ENCODE data around the gene ANXA10.

DNA sequence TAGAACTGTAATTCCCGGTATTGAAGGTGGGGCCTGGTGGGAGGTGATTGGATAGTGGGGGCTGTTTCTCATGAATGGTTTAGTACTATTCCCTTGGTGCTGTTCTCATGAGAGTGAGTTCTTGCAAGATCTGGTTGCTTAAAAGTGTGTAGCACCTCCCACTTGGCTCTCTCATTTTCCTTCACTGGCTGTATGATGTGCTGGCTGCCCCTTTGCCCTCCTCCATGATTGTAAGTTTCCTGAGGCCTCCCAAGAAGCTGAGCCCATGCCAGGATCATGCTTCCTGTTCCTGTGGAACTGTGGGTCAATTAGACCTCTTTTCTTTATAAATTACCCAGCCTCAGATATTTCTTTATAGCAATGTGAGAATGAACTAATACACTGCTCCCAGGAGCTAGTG is 8.7 kb downstream of the ANXA10 start:
- TF ChIP-seq, protein P1, sequence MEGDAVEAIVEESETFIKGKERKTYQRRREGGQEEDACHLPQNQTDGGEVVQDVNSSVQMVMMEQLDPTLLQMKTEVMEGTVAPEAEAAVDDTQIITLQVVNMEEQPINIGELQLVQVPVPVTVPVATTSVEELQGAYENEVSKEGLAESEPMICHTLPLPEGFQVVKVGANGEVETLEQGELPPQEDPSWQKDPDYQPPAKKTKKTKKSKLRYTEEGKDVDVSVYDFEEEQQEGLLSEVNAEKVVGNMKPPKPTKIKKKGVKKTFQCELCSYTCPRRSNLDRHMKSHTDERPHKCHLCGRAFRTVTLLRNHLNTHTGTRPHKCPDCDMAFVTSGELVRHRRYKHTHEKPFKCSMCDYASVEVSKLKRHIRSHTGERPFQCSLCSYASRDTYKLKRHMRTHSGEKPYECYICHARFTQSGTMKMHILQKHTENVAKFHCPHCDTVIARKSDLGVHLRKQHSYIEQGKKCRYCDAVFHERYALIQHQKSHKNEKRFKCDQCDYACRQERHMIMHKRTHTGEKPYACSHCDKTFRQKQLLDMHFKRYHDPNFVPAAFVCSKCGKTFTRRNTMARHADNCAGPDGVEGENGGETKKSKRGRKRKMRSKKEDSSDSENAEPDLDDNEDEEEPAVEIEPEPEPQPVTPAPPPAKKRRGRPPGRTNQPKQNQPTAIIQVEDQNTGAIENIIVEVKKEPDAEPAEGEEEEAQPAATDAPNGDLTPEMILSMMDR (IDR thresholded peaks at IDR 0.05), result no peak
- TF ChIP-seq, protein P2, sequence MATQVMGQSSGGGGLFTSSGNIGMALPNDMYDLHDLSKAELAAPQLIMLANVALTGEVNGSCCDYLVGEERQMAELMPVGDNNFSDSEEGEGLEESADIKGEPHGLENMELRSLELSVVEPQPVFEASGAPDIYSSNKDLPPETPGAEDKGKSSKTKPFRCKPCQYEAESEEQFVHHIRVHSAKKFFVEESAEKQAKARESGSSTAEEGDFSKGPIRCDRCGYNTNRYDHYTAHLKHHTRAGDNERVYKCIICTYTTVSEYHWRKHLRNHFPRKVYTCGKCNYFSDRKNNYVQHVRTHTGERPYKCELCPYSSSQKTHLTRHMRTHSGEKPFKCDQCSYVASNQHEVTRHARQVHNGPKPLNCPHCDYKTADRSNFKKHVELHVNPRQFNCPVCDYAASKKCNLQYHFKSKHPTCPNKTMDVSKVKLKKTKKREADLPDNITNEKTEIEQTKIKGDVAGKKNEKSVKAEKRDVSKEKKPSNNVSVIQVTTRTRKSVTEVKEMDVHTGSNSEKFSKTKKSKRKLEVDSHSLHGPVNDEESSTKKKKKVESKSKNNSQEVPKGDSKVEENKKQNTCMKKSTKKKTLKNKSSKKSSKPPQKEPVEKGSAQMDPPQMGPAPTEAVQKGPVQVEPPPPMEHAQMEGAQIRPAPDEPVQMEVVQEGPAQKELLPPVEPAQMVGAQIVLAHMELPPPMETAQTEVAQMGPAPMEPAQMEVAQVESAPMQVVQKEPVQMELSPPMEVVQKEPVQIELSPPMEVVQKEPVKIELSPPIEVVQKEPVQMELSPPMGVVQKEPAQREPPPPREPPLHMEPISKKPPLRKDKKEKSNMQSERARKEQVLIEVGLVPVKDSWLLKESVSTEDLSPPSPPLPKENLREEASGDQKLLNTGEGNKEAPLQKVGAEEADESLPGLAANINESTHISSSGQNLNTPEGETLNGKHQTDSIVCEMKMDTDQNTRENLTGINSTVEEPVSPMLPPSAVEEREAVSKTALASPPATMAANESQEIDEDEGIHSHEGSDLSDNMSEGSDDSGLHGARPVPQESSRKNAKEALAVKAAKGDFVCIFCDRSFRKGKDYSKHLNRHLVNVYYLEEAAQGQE (IDR thresholded peaks at IDR 0.05; ENCODE audit: insufficient read depth in 1 of 2, low read depth in 2 of 2, low read length in 1 of 2), result no peak
